Liver (tissue), 9 donors: Measurements from ENCODE around the gene TNNI3. TPM values are rescaled to one million over a fixed set of nuclear protein-coding genes. Genes with fewer than 3 reads are reported as not detected.
"Not testable (repeated sequence)": the region's sequence is repeated elsewhere in the genome, so short reads cannot be mapped to it uniquely, and the experiment has no call there.

Experiments used
- DNase-seq: peaks from one replicate; pipeline ENCODE4 v3.0.0-alpha.2; 2017; ENCODE audit warnings: low spot score
- H3K27ac ChIP-seq, 2 donors: one replicate each; pipeline ENCODE4 v1.7.0; 2013; ENCODE audit warnings: inconsistent platforms in 2 of 2, low read length in 2 of 2, control low read depth in 1 of 2, low read depth in 1 of 2, mild to moderate bottlenecking in 1 of 2
- H3K27me3 ChIP-seq, 4 donors: one replicate each; pipeline versions ENCODE4 v1.6.1 to v1.7.0; 2013; ENCODE audit warnings: low read length in 3 of 4, inconsistent platforms in 1 of 4, mild to moderate bottlenecking in 1 of 4, moderate library complexity in 1 of 4; ENCODE audit not compliant: control insufficient read depth in 4 of 4, insufficient read depth in 4 of 4
- H3K36me3 ChIP-seq, 4 donors: one replicate each; pipeline versions ENCODE4 v1.6.1 to v1.7.0; 2013; ENCODE audit warnings: low read length in 3 of 4, mild to moderate bottlenecking in 3 of 4, low read depth in 1 of 4, moderate library complexity in 1 of 4; ENCODE audit not compliant: control insufficient read depth in 4 of 4, insufficient read depth in 3 of 4
- H3K4me1 ChIP-seq, 4 donors: one replicate each; pipeline versions ENCODE4 v1.6.1 to v1.7.0; 2013; ENCODE audit warnings: low read length in 3 of 4, mild to moderate bottlenecking in 3 of 4, moderate library complexity in 1 of 4; ENCODE audit not compliant: control insufficient read depth in 4 of 4, insufficient read depth in 4 of 4
- H3K4me3 ChIP-seq, 3 donors: one replicate each; pipeline versions ENCODE4 v1.6.1 to v1.7.0; 2013; ENCODE audit warnings: low read length in 3 of 3, control low read depth in 1 of 3, low read depth in 1 of 3, mild to moderate bottlenecking in 1 of 3
- H3K9ac ChIP-seq, 2 donors: one replicate each; pipeline ENCODE4 v1.7.0; 2013; ENCODE audit warnings: low read length in 2 of 2, mild to moderate bottlenecking in 2 of 2, moderate library complexity in 2 of 2, control low read depth in 1 of 2, low read depth in 1 of 2
- H3K9me3 ChIP-seq, 4 donors: one replicate each; pipeline versions ENCODE4 v1.6.1 to v1.7.0; 2013; ENCODE audit warnings: low read length in 3 of 4; ENCODE audit not compliant: control insufficient read depth in 4 of 4
- EGR1 ChIP-seq, 2 donors: IDR thresholded peaks; 2 replicates each; pipeline ENCODE4 v1.6.1; 2016 to 2018; ENCODE audit warnings: antibody characterized with exemption in 2 of 2, low read depth in 2 of 2
- FOXA1 ChIP-seq: IDR thresholded peaks from 2 replicates; pipeline ENCODE4 v1.6.1; 2016; ENCODE audit warnings: antibody characterized with exemption
- FOXA2 ChIP-seq: IDR thresholded peaks from 2 replicates; pipeline ENCODE4 v1.6.1; 2016; ENCODE audit warnings: antibody characterized with exemption
- GABPA ChIP-seq, 2 donors: IDR thresholded peaks in 1 of 2; conservative IDR thresholded peaks in 1 of 2; 2 replicates each; pipeline ENCODE4 v1.6.1; 2016; ENCODE audit warnings: antibody characterized with exemption in 2 of 2, mild to moderate bottlenecking in 1 of 2, moderate library complexity in 1 of 2
- HNF4A ChIP-seq, 2 donors: conservative IDR thresholded peaks; 2 replicates each; pipeline ENCODE4 v1.6.1; 2016; ENCODE audit warnings: antibody characterized with exemption in 2 of 2, mild to moderate bottlenecking in 2 of 2
- JUND ChIP-seq, 2 donors: IDR thresholded peaks; 2 replicates each; pipeline ENCODE4 v1.6.1; 2016; ENCODE audit warnings: antibody characterized with exemption in 2 of 2
- MAX ChIP-seq: IDR thresholded peaks from 2 replicates; pipeline ENCODE4 v1.6.1; 2016; ENCODE audit warnings: antibody characterized with exemption
- NR2F2 ChIP-seq: IDR thresholded peaks from 2 replicates; pipeline ENCODE4 v1.6.1; 2016; ENCODE audit warnings: antibody characterized with exemption
- RAD21 ChIP-seq, 2 donors: IDR thresholded peaks; 2 replicates each; pipeline ENCODE4 v1.6.1; 2016; ENCODE audit warnings: antibody characterized with exemption in 2 of 2, mild to moderate bottlenecking in 2 of 2
- REST ChIP-seq: IDR thresholded peaks from 2 replicates; pipeline ENCODE4 v1.6.1; 2016; ENCODE audit warnings: antibody characterized with exemption, mild to moderate bottlenecking
- RXRA ChIP-seq, 2 donors: IDR thresholded peaks; 2 replicates each; pipeline ENCODE4 v1.6.1; 2017 to 2018; ENCODE audit warnings: antibody characterized with exemption in 2 of 2, mild to moderate bottlenecking in 1 of 2
- SP1 ChIP-seq: IDR thresholded peaks from 2 replicates; pipeline ENCODE4 v1.6.1; 2018; ENCODE audit warnings: antibody characterized with exemption, mild to moderate bottlenecking
- TAF1 ChIP-seq: conservative IDR thresholded peaks from 2 replicates; pipeline ENCODE4 v1.6.1; 2016; ENCODE audit warnings: antibody characterized with exemption, mild to moderate bottlenecking
- YY1 ChIP-seq: IDR thresholded peaks from 2 replicates; pipeline ENCODE4 v1.6.1; 2016; ENCODE audit warnings: antibody characterized with exemption, mild to moderate bottlenecking
- ZBTB33 ChIP-seq: IDR thresholded peaks from 2 replicates; pipeline ENCODE4 v1.6.1; 2016; ENCODE audit warnings: antibody characterized with exemption
- WGBS: extraction: QIAGEN DNeasy Blood & Tissue Kit; methylation state at CpG from one replicate; pipeline ENCODE4 v1.1.7; 2013; 5-methylcytosine and 5-hydroxymethylcytosine counted together
- polyA plus RNA-seq, 2 donors: library from polyadenylated mRNA; stranded (reverse) in 1 of 2; unstranded in 1 of 2; fragments of 200-250 nt in 1 of 2; fragments of >200 nt in 1 of 2; fragmentation: Nextera tagmentation in 1 of 2; extraction: Ambion mirVana in 1 of 2; gene quantifications; one replicate each; pipeline versions ENCODE4 v1.2.1 to v1.2.3, GENCODE V29; 2013 to 2015
- total RNA-seq, 2 donors: library from RNA; depleted of rRNA; stranded (reverse); fragments of >200 nt; gene quantifications; one replicate each; pipeline ENCODE4 v1.2.3, GENCODE V29; 2014
- TF ChIP-seq, protein P1 (sequence below): fragments of 150-350 bp; IDR thresholded peaks from 2 replicates; pipeline ENCODE4 v1.5.1; 2017; ENCODE audit warnings: improper control_type of control experiment, low read depth, low read length; ENCODE audit not compliant: missing input control
- TF ChIP-seq, protein P2 (sequence below): IDR thresholded peaks from 2 replicates; pipeline ENCODE4 v1.6.1; 2016; ENCODE audit warnings: antibody characterized with exemption
- donor health status: healthy.
- donor health status: healthy.
- donor health status: healthy.
- donor health status: healthy.
- donor health status: healthy.

The TNNI3 gene
- total and polyA plus RNA-seq, 4 donors, result not detected

DNA sequence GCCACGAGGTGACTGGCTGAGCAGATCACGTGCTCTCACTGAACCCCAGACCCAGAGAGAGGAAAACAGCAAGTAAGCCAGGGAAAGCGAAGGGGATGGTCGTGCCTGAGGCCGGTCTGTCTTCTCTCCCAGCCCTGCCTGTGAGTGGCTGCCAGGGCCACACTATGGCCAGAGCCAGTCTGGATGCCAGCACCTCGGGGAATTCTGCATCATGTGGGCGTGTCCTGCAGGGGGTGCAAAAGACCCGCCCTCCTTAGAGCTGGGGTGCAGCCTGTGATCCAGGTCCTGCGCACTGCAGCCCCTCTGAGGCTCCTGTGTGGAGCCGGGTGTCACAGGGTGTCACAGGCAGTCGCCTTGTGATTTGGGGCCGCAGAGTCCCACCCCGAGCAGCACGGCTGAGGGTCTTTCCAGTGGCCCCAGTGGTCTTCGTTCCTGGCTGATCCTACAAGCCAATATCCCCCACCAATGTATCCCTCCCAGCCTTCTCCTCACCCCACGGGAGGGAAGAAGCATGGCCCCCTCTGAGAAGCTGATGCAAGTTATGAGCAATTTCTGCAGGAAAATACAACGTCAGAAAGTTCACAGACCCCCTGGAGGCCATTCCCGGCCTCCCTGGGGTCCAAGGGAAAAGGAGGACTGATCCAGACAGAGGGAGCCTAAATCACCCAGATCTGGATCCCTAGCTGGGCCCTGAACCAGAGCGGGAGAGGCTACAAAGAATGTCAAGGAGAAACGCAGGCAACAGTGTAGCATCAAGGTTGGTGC is 47.8 kb downstream of the TNNI3 start:
- Histone ChIP-seq H3K27ac (no peak overlapping the region), H3K36me3 (peaks cover 0 to 30% (median 7%) of the 10 kb centered on the region in 4 donors), H3K9ac (no peak overlapping the region), H3K4me3 (no peak overlapping the region), H3K4me1 (peaks cover 0 to 11% (median 3%) of the 10 kb centered on the region in 4 donors), H3K27me3 (no peaks in the 10 kb centered on the region), H3K9me3 (no peaks in the 10 kb centered on the region)
- TF ChIP-seq JUND (IDR thresholded peaks at IDR 0.05) (no peak), GABPA (IDR thresholded peaks at IDR 0.05 in 1 of 2, conservative IDR thresholded peaks at IDR 0.05 in 1 of 2) (no peak), RAD21 (IDR thresholded peaks at IDR 0.05) (no peak), EGR1 (IDR thresholded peaks at IDR 0.05; ENCODE audit: low read depth in 2 of 2) (no peak), FOXA2 (no peak), HNF4A (conservative IDR thresholded peaks at IDR 0.05) (no peak), REST (no peak), FOXA1 (no peak), MAX (no peak), TAF1 (no peak), YY1 (no peak), NR2F2 (no peak), RXRA (IDR thresholded peaks at IDR 0.05) (no peak), ZBTB33 (no peak), SP1 (no peak)
- TF ChIP-seq, protein P1, sequence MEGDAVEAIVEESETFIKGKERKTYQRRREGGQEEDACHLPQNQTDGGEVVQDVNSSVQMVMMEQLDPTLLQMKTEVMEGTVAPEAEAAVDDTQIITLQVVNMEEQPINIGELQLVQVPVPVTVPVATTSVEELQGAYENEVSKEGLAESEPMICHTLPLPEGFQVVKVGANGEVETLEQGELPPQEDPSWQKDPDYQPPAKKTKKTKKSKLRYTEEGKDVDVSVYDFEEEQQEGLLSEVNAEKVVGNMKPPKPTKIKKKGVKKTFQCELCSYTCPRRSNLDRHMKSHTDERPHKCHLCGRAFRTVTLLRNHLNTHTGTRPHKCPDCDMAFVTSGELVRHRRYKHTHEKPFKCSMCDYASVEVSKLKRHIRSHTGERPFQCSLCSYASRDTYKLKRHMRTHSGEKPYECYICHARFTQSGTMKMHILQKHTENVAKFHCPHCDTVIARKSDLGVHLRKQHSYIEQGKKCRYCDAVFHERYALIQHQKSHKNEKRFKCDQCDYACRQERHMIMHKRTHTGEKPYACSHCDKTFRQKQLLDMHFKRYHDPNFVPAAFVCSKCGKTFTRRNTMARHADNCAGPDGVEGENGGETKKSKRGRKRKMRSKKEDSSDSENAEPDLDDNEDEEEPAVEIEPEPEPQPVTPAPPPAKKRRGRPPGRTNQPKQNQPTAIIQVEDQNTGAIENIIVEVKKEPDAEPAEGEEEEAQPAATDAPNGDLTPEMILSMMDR, result no peak
- TF ChIP-seq, protein P2, sequence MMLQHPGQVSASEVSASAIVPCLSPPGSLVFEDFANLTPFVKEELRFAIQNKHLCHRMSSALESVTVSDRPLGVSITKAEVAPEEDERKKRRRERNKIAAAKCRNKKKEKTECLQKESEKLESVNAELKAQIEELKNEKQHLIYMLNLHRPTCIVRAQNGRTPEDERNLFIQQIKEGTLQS, result no peak
- no peak for DNase-seq
- 92% methylated on average over 20 of the region's 20 CpGs for WGBS

GRCh38 chr19:55107252-55107651 is 50.3 kb downstream of the TNNI3 start:
- H3K9ac ChIP-seq, DNase-seq, H3K27ac ChIP-seq, H3K9me3 ChIP-seq, H3K27me3 ChIP-seq, H3K4me1 ChIP-seq, H3K4me3 ChIP-seq: not testable (repeated sequence)
- 96% methylated on average over 3 of the region's 3 CpGs for WGBS
- H3K36me3 ChIP-seq, result peaks cover 4 to 36% (median 10%) of the 10 kb centered on the region in 4 donors
